ENCODE data around the gene ZNHIT1.

ZNHIT1 gene

DNA sequence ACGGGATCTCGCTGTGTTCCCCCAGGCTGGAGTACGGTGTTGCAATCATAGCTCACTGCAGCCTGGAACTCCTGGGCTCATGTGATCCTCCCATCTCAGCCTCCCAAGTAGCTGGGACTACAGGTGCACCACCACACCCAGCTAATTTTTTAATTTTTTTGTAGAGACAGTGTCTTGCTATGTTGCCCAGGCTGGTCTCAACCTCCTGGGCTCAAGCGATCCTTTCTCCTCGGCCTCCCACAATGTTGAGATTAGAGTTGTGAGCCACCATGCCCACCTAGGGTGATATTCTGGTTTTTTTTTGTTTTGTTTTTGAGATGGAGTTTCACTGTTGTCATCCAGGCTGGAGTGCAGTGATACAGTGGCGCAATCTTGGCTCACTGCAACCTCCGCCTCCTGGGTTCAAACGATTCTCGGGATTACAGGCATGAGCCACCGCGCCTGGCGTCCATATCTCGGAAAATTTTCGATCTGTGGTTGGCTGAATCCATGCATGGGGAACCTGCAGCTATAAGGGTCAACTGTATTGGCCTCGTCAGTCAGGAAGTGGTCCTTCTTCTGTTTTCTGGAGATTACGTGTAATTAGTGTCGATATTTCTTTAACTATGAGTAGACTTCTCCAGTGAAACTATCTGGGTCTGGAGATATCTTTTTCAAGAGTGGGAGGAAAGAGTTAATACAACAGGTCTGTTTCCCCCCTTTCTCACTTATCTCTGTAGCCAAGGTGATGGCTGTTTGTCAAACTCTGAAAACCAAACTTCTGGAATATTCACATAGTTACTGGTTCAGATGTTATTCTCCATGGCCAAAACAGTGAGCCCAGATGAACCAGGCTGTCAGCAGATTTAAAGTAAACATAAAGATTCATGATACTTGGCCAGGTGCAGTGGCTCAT is 47.9 kb downstream of the ZNHIT1 start:
- TF ChIP-seq, protein P1, sequence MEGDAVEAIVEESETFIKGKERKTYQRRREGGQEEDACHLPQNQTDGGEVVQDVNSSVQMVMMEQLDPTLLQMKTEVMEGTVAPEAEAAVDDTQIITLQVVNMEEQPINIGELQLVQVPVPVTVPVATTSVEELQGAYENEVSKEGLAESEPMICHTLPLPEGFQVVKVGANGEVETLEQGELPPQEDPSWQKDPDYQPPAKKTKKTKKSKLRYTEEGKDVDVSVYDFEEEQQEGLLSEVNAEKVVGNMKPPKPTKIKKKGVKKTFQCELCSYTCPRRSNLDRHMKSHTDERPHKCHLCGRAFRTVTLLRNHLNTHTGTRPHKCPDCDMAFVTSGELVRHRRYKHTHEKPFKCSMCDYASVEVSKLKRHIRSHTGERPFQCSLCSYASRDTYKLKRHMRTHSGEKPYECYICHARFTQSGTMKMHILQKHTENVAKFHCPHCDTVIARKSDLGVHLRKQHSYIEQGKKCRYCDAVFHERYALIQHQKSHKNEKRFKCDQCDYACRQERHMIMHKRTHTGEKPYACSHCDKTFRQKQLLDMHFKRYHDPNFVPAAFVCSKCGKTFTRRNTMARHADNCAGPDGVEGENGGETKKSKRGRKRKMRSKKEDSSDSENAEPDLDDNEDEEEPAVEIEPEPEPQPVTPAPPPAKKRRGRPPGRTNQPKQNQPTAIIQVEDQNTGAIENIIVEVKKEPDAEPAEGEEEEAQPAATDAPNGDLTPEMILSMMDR (IDR thresholded peaks at IDR 0.05; ENCODE audit: control insufficient read depth, extremely low read depth, insufficient read depth): no peak
- H3K4me3 ChIP-seq (ENCODE audit: low read depth, low read length): no peak overlapping the region
- no peak for DNase-seq (ENCODE audit: low read depth)

GRCh38 chr7:101269664-101270063 is 51.7 kb downstream of the ZNHIT1 start:
- no peak for DNase-seq (ENCODE audit: low read depth)
- TF ChIP-seq, protein P1 (IDR thresholded peaks at IDR 0.05; ENCODE audit: control insufficient read depth, extremely low read depth, insufficient read depth): no peak
- H3K4me3 ChIP-seq (ENCODE audit: low read depth, low read length): no peak overlapping the region

- no peak for DNase-seq (ENCODE audit: low read depth)
- TF ChIP-seq, protein P1 (IDR thresholded peaks at IDR 0.05; ENCODE audit: control insufficient read depth, extremely low read depth, insufficient read depth): no peak
Observed at GRCh38 chr7:101271021-101271420, 53.1 kb downstream of the ZNHIT1 start.

DNA sequence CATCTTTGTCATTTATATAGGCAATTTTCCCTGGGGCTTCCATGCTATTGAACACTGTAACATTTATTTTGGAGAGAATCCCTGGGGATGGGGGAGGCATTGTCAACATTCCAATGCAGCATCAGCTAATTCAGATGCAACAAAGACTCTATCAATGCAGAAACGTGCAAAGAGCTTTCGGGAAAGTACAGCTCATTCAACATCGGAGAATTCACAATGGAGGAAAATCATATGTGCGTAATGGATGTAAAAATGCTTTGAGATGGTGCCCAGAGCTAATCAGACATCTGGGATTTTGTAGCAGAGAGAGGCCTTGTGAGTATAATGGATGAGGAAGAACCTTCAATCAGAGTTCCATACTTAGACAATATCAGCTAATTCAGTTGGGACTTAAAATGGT is 55.2 kb downstream of the ZNHIT1 start:
- no peak for DNase-seq (ENCODE audit: low read depth)
- TF ChIP-seq, protein P1 (IDR thresholded peaks at IDR 0.05; ENCODE audit: control insufficient read depth, extremely low read depth, insufficient read depth): no peak

More at GRCh38 chr7:101271021-101271420, 53.1 kb downstream of the ZNHIT1 start:
- no peak overlapping the region for H3K4me3 ChIP-seq (ENCODE audit: low read depth, low read length)

More for the DNA sequence above, 55.2 kb downstream of the ZNHIT1 start:
- H3K4me3 ChIP-seq (ENCODE audit: low read depth, low read length): no peak overlapping the region
